ENCODE results near the gene ATP9A. TPM values are rescaled to one million over a fixed set of nuclear protein-coding genes. Genes with fewer than 3 reads are reported as not detected.
"Not testable (repeated sequence)": the region's sequence is repeated elsewhere in the genome, so short reads cannot be mapped to it uniquely, and the experiment has no call there.

ATP9A gene
- total RNA-seq, 2 experiments from 2014 or later = 0.11 to 0.19 TPM

DNA sequence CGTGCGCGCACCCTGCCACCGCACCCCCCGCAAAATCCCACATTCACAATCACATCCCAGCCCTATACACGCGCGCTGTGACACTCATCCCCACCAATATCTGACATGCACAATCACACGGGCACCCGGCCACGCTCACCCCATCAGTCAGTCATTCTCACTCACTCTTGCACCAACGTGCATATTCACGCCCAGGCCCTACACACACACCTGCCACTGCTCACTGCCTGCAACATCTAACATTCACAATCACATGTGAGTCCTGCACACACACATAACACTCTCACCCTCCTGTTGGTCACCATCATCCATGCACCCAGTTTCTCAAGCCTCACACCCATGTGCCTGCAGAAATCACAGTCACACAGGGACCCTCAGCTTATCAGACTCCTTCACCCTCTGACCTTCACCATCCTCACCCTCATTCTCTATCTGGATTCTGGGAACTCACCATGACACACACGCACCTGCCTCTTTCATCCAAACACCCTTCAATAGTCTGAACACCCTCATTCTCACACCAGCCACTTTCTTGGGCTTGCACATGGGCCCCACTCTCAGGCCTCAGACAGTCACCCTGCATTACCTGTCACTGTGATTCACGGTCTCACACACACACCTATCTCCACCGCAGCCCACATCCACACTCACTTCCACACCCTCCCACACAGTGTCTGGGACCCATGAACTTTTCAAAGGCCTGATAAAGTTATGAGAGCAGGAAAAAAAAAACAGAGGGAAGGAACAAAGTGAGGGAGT, 748 bp upstream of the ATP9A start:
- H3K27me3 ChIP-seq (ENCODE audit: control insufficient read depth in 1 of 2, insufficient read depth in 2 of 2, low read length in 2 of 2) = peaks cover 20 to 32% of the 10 kb centered on the region in 2 experiments
- Mint-ChIP-seq H3K36me3 (ENCODE audit: low read depth) (no peaks in the 10 kb centered on the region), H3K27me3 (peaks cover 44% of the 10 kb centered on the region), H3K9me3 (no peaks in the 10 kb centered on the region), H3K4me3 (peak overlapping the region; percentile 80), H3K27ac (no peak overlapping the region), H3K4me1 (ENCODE audit: low read depth) (peaks cover 12% of the 10 kb centered on the region)
- no peak overlapping the region for H3K4me3 ChIP-seq (ENCODE audit: low read length)
- H3K27ac ChIP-seq (ENCODE audit: low read depth in 1 of 2, low read length in 2 of 2) = no peak overlapping the region
- intact Hi-C loops (cut with DNase I, micrococcal nuclease) = no loop called here
- H3K36me3 ChIP-seq (ENCODE audit: insufficient read depth, low read length) = no peaks in the 10 kb centered on the region
- H3K4me1 ChIP-seq (ENCODE audit: insufficient read depth, low read length) = peaks cover 10% of the 10 kb centered on the region
- peaks cover 0 to 5% of the 10 kb centered on the region in 2 experiments for H3K9me3 ChIP-seq (ENCODE audit: control insufficient read depth in 1 of 2, insufficient read depth in 1 of 2, low read length in 2 of 2)
- ChIA-PET POLR2A (no interaction called here), CTCF (no interaction called here)
- TF ChIP-seq CTCF (IDR thresholded peaks at IDR 0.05) = no peak
- DNase-seq (no peak), ATAC-seq (ENCODE audit: poor library complexity) (no peak)

DNA sequence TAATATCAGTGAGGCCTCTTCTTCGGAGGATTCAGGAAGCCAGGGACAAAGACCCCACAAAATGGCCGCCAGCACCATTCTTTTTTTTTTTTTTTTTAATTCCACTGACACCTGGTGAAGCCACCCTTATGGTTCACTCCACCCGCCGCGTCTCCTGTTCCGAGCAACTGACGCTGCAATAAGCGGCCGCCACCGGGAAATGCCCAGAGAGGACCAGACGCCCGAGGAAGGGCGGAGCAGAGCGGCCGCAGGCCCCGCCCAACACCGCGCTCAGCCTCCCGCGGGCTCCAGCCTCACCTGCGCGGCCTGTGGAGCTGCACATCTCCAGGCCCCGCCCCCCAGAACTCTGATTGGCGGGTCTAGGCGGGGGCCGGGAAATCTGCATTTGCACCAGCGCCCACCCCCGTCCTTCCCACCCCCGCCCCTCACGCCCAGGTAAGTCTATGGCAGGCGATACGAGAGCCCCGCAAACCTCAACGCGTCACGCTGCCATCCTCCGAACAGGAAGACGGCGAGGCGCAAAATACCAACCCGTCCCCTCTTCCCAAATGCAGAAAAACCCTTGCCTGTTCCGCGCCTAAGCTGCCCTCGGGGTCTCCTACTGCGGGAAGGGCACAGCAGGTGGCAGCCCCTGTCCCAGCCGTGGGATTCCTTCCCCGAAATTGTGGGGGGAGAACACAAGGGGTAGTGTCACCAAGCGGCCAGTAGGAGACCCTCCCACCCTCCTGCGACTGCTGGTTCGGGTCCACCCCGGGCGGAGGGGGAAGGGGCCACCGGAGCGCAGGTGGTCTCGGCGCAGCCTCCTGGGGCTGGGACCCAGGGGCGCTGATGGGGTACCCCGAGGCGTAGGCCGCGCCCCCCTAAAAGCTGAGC, 960 bp downstream of the ATP9A start:
- DNase-seq (peak in 8 of 14 experiments; percentile 2 to 67 (median 18)), ATAC-seq (ENCODE audit: poor library complexity) (peak; percentile 57)
- Mint-ChIP-seq H3K27me3 (peaks cover 42% of the 10 kb centered on the region), H3K4me3 (peak overlapping the region; percentile 54), H3K27ac (no peak overlapping the region), H3K36me3 (ENCODE audit: low read depth) (no peaks in the 10 kb centered on the region), H3K4me1 (ENCODE audit: low read depth) (peaks cover 12% of the 10 kb centered on the region), H3K9me3 (no peaks in the 10 kb centered on the region)
- peaks cover 0 to 10% of the 10 kb centered on the region in 2 experiments for H3K9me3 ChIP-seq (ENCODE audit: control insufficient read depth in 1 of 2, insufficient read depth in 1 of 2, low read length in 2 of 2)
- H3K27me3 ChIP-seq (ENCODE audit: control insufficient read depth in 1 of 2, insufficient read depth in 2 of 2, low read length in 2 of 2) = peaks cover 20 to 24% of the 10 kb centered on the region in 2 experiments
- H3K4me1 ChIP-seq (ENCODE audit: insufficient read depth, low read length) = peaks cover 10% of the 10 kb centered on the region
- H3K36me3 ChIP-seq (ENCODE audit: insufficient read depth, low read length) = no peaks in the 10 kb centered on the region
- CTCF ChIA-PET = no interaction called here
- intact Hi-C loops (cut with DNase I, micrococcal nuclease) = no loop called here
- POLR2A ChIA-PET = no interaction called here
- H3K4me3 ChIP-seq (ENCODE audit: low read length) = peak overlapping the region; percentile 34
- H3K27ac ChIP-seq (ENCODE audit: low read depth in 1 of 2, low read length in 2 of 2) = no peak overlapping the region
- TF ChIP-seq CTCF (IDR thresholded peaks at IDR 0.05) = no peak

- peaks cover 0 to 12% of the 10 kb centered on the region in 2 experiments for H3K9me3 ChIP-seq (ENCODE audit: control insufficient read depth in 1 of 2, insufficient read depth in 1 of 2, low read length in 2 of 2)
- H3K4me3 Mint-ChIP-seq; H3K36me3 Mint-ChIP-seq (ENCODE audit: low read depth); ATAC-seq (ENCODE audit: poor library complexity); H3K27ac ChIP-seq (ENCODE audit: low read depth in 1 of 2, low read length in 2 of 2); DNase-seq; H3K27ac Mint-ChIP-seq; H3K9me3 Mint-ChIP-seq; H3K4me3 ChIP-seq (ENCODE audit: low read length); H3K36me3 ChIP-seq (ENCODE audit: insufficient read depth, low read length); intact Hi-C loops (cut with DNase I, micrococcal nuclease); POLR2A ChIA-PET; CTCF ChIA-PET: not testable (repeated sequence)
- Mint-ChIP-seq H3K4me1 (ENCODE audit: low read depth) (peaks cover 12% of the 10 kb centered on the region), H3K27me3 (peaks cover 35% of the 10 kb centered on the region)
- H3K27me3 ChIP-seq (ENCODE audit: control insufficient read depth in 1 of 2, insufficient read depth in 2 of 2, low read length in 2 of 2) = peaks cover 20 to 24% of the 10 kb centered on the region in 2 experiments
- H3K4me1 ChIP-seq (ENCODE audit: insufficient read depth, low read length) = peaks cover 10% of the 10 kb centered on the region
These were observed 2.8 kb downstream of the ATP9A start for GRCh38 chr20:51765381-51765780.

All from CD4-positive, alpha-beta T cell (primary cell).